HepG2 (cell line): Measurements from ENCODE around the gene ENTPD1. TPM values are rescaled to one million over a fixed set of nuclear protein-coding genes. Genes with fewer than 3 reads are reported as not detected.

ENCODE experiments used
- ATAC-seq: fragments of 200-7000 bp; cut with Tn5 transposase; 3 replicates; pipeline ENCODE4 v1.9.1; 2020; ENCODE audit warnings: mild to moderate bottlenecking, moderate library complexity
- BruUV-seq: library from RNA; stranded (reverse); fragments of 400-500 nt; replicated peaks from 2 replicates; lab custom pipeline; 2021; lab: Mats Ljungman, UMichigan
- CTCF ChIA-PET: fragments of 300-600 bp; formaldehyde crosslinking; extraction: SDS; loops from one replicate; lab custom pipeline; 2021; ENCODE audit warnings: low total read pairs, inconsistent platforms, low intra/inter-chr PET ratio; lab: Yijun Ruan, JAX
- POLR2A ChIA-PET: fragments of 350-600 bp; sonication (Branson Sonifier 250); formaldehyde crosslinking; loops from one replicate; lab custom pipeline; 2020; ENCODE audit warnings: antibody characterized with exemption, inconsistent platforms; lab: Yijun Ruan, JAX
- DNase-seq: peaks from one replicate; pipeline ENCODE4 v3.0.0-alpha.2; 2015; ENCODE audit warnings: low spot score
- FAIRE-seq: peaks from 3 replicates; lab custom pipeline; 2011; peaks lifted over from hg19 to GRCh38; lab: Jason Lieb, UNC
- H2AFZ ChIP-seq: one replicate; pipeline ENCODE4 v1.6.1; 2011; ENCODE audit warnings: low read length, inconsistent platforms
- H3K27ac ChIP-seq: fragments of 300-600 bp; 3 replicates; pipeline ENCODE4 v1.8.0; 2011; ENCODE audit warnings: mixed run types, mild to moderate bottlenecking, mixed read lengths, low read length, inconsistent platforms; ENCODE audit not compliant: insufficient read depth; ENCODE audit errors: extremely low read length
- H3K27me3 ChIP-seq, 2 experiments: fragments of 200-600 bp in 1 of 2; 2 replicates in 1 of 2; 3 replicates in 1 of 2; pipeline versions ENCODE4 v1.6.0 to v1.8.0; 2011; ENCODE audit warnings: low read length in 2 of 2, mild to moderate bottlenecking in 2 of 2, moderate library complexity in 2 of 2, inconsistent platforms in 1 of 2; ENCODE audit not compliant: insufficient read depth in 2 of 2, control insufficient read depth in 1 of 2
- H3K36me3 ChIP-seq, 2 experiments: fragments of 200-600 bp in 1 of 2; replicated peaks in 1 of 2; 2 replicates in 1 of 2; 3 replicates in 1 of 2; pipeline versions ENCODE4 v1.5.1 to v1.8.0; 2011; ENCODE audit warnings: low read length in 2 of 2, inconsistent platforms in 1 of 2; ENCODE audit not compliant: insufficient read depth in 2 of 2, control insufficient read depth in 1 of 2
- H3K4me1 ChIP-seq: 2 replicates; pipeline ENCODE4 v1.5.1; 2012; ENCODE audit warnings: low read length, inconsistent platforms; ENCODE audit not compliant: insufficient read depth
- H3K4me2 ChIP-seq: 2 replicates; pipeline ENCODE4 v1.6.0; 2011; ENCODE audit warnings: low read depth, low read length, inconsistent platforms
- H3K4me3 ChIP-seq, 3 experiments: fragments of 200-600 bp in 1 of 3; sonication (generic), shearing (Covaris generic) in 1 of 3; replicated peaks in 1 of 3; 2 replicates each; pipeline ENCODE4 v1.5.1; 2011 to 2016; ENCODE audit warnings: low read length in 3 of 3, inconsistent platforms in 2 of 3, low read depth in 2 of 3, mild to moderate bottlenecking in 2 of 3, control low read depth in 1 of 3, mixed read lengths in 1 of 3; ENCODE audit not compliant: insufficient read depth in 1 of 3
- H3K79me2 ChIP-seq: one replicate; pipeline ENCODE4 v1.6.1; 2011; ENCODE audit warnings: low read length, inconsistent platforms; ENCODE audit not compliant: insufficient read depth
- H3K9ac ChIP-seq: 2 replicates; pipeline ENCODE4 v1.6.0; 2011; ENCODE audit warnings: mild to moderate bottlenecking, low read depth, low read length, inconsistent platforms; ENCODE audit not compliant: insufficient read depth
- H3K9me3 ChIP-seq: 2 replicates; pipeline ENCODE4 v1.5.1; 2012; ENCODE audit warnings: mild to moderate bottlenecking, low read length
- H4K20me1 ChIP-seq: 2 replicates; pipeline ENCODE4 v1.6.0; 2011; ENCODE audit warnings: inconsistent platforms, mild to moderate bottlenecking, low read length, moderate library complexity; ENCODE audit not compliant: insufficient read depth
- HIVEP1 ChIP-seq: sonication (generic); formaldehyde crosslinking; IDR thresholded peaks from 2 replicates; pipeline ENCODE4 v1.4.0; 2020; ENCODE audit warnings: mild to moderate bottlenecking, missing genetic modification reagents
- MEF2D ChIP-seq: sonication (generic); formaldehyde crosslinking; IDR thresholded peaks from 2 replicates; pipeline ENCODE4 v1.5.1; 2020; ENCODE audit warnings: mild to moderate bottlenecking, missing genetic modification reagents
- PPARG ChIP-seq: conservative IDR thresholded peaks from 2 replicates; pipeline ENCODE4 v1.6.1; 2016; ENCODE audit warnings: missing biosample characterization, missing genetic modification reagents
- SAFB2 ChIP-seq: sonication (generic); formaldehyde crosslinking; IDR thresholded peaks from 2 replicates; pipeline ENCODE4 v1.5.1; 2020; ENCODE audit warnings: missing genetic modification reagents, low read depth, mild to moderate bottlenecking, borderline replicate concordance
- ZBTB20 ChIP-seq: sonication (generic); formaldehyde crosslinking; IDR thresholded peaks from 2 replicates; pipeline ENCODE4 v1.8.1; 2023; ENCODE audit warnings: missing genetic modification reagents, low read depth, mild to moderate bottlenecking, borderline replicate concordance
- ZNF589 ChIP-seq: sonication (generic); formaldehyde crosslinking; conservative IDR thresholded peaks from 2 replicates; pipeline ENCODE4 v1.8.0; 2022; ENCODE audit warnings: mild to moderate bottlenecking, moderate library complexity, missing genetic modification reagents
- ZNF614 ChIP-seq: IDR thresholded peaks from 2 replicates; pipeline ENCODE4 v1.6.1; 2018; ENCODE audit warnings: missing biosample characterization, missing genetic modification reagents, inconsistent platforms, borderline replicate concordance
- WGBS: methylation state at CpG from one replicate; pipeline ENCODE4 v1.1.6; 2017; ENCODE audit warnings: low lambda C conversion rate; 5-methylcytosine and 5-hydroxymethylcytosine counted together
- in situ Hi-C: cut with HindIII; loops from 2 replicates; pipeline ENCODE4 v1.10.0; 2017; ENCODE audit warnings: low pct_unique_long_range_greater_than_20kb; ENCODE audit not compliant: extremely low pct_ligation_motif_present
- intact Hi-C: fragments of 100-400 bp; cut with micrococcal nuclease; formaldehyde crosslinking; loops from one replicate; pipeline ENCODE4 v1.10.0; 2022; ENCODE audit not compliant: unreplicated experiment
- polyA plus RNA-seq, 8 experiments: library from polyadenylated mRNA; depleted of rRNA in 3 of 8; stranded (reverse) in 7 of 8; unstranded in 1 of 8; fragments of >200 nt; fragmentation: Illumina TruSeq in 4 of 8; extraction: Trizol in 4 of 8; gene quantifications; 2 replicates each; pipeline versions ENCODE4 v1.2.1 to v1.2.3, GENCODE V29; 2011 to 2016; ENCODE audit warnings: low read depth in 4 of 8, missing spikeins in 1 of 8, mixed read lengths in 1 of 8; ENCODE audit not compliant: insufficient read depth in 1 of 8
- total RNA-seq, 5 experiments: library from RNA; depleted of rRNA; stranded (reverse); fragments of >200 nt; fragmentation: Illumina TruSeq; extraction: Trizol; gene quantifications; 2 replicates each; pipeline ENCODE4 v1.2.3, GENCODE V29; 2016; ENCODE audit warnings: low read depth in 1 of 5
- TF ChIP-seq, protein P1 (sequence below), 2 experiments: sonication (generic) in 1 of 2; formaldehyde crosslinking in 1 of 2; IDR thresholded peaks; 2 replicates each; pipeline versions ENCODE4 v1.4.0 to v1.6.1; 2018 to 2020; ENCODE audit warnings: missing genetic modification reagents in 2 of 2, borderline replicate concordance in 1 of 2, low read depth in 1 of 2, mild to moderate bottlenecking in 1 of 2, missing biosample characterization in 1 of 2
- TF ChIP-seq, protein P2 (sequence below): sonication (generic); formaldehyde crosslinking; IDR thresholded peaks from 2 replicates; pipeline ENCODE4 v1.8.0; 2022; ENCODE audit warnings: mild to moderate bottlenecking, missing genetic modification reagents; ENCODE audit not compliant: insufficient replicate concordance
- TF ChIP-seq, protein P3 (sequence below): sonication (generic); formaldehyde crosslinking; IDR thresholded peaks from 2 replicates; pipeline ENCODE4 v1.4.0; 2020; ENCODE audit warnings: missing genetic modification reagents
- TF ChIP-seq, protein P4 (sequence below): sonication (generic); formaldehyde crosslinking; IDR thresholded peaks from 2 replicates; pipeline ENCODE4 v1.8.0; 2023; ENCODE audit warnings: mild to moderate bottlenecking, missing genetic modification reagents

Gene ENTPD1
- total and polyA plus RNA-seq, 2 of the 13 experiments (the other 11 are each of a cell fraction or from before 2014, with no cell fraction given), result 0.07 TPM

DNA sequence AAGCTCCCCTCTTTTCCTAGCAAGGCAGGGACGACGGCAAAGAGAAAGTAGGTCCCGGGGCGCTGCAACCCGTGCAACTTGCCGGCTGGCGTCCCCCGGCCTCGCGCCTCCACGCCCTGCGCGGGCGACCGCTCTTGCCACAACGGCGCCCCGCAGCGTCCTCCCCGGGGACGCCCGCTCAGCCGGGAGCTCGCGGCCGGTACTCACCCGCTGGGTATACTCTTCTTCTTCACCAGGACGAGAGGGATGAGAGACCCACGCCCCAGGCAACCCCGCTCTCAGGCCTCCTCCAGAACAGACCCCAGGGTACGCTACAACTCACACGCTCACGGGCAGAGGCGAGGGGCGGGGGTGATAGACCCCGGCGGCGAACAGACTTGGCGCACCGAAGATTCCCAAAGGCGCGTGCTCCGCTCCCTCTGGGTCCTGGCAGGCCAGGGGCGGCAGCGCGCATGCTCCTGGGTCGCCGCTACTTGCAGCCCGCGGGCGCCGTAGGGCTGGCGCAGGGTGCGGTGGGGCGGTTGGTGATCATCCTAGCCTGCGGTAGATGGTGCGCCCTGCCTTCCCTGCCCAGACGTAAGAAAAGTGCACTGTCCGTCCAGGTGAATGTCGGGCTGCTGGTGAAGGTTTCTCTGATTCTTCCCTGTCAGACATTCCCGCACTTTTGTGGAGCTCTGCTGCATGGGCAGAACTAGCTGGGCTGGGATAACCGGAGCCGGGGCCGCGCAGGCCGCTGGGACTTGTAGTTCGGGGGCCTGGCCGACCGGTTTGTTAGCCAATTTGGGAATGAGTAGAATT, 151.7 kb downstream of the ENTPD1 start, which contains the start of gene CC2D2B:
Gene CC2D2B (plus strand): TSS at position 520 of the 798 bp plus-strand sequence. CDS start 3,349 bp downstream, outside the sequence.
- Histone ChIP-seq H3K9me3 (no peaks in the 10 kb centered on the region), H3K4me2 (peak within 1 kb of the TSS; percentile 82), H3K27me3 (no peaks in the 10 kb centered on the region), H3K4me1 (peaks cover 34% of the 10 kb centered on the region), H2AFZ (peak within 1 kb of the TSS; percentile 92), H4K20me1 (no peaks in the 10 kb centered on the region), H3K79me2 (peaks cover 6% of the 10 kb centered on the region), H3K4me3 (peak within 1 kb of the TSS; percentile 48 to 77 (median 54)), H3K9ac (peak within 1 kb of the TSS; percentile 65), H3K36me3 (peaks cover 0 to 8% of the 10 kb centered on the region in 2 experiments; a peak in 1 of 5 replicates), H3K27ac (peak within 1 kb of the TSS; percentile 67)
- in situ Hi-C loops, result no loop called here
- CTCF ChIA-PET, result interaction anchor here (1.6 kb wide), 1 partner anchor 214 kb away, joined by 5 read pairs; the partner anchor contains the start of gene TCTN3
- POLR2A ChIA-PET, result interaction anchor here (1.7 to 2.0 kb wide), 2 partner anchors 42 to 222 kb away, joined by 8 to 11 read pairs; partner anchors contain the start of gene ZNF518A
- ATAC-seq (peak; percentile 97), FAIRE-seq (peak; percentile 47), DNase-seq (peak; percentile 66)
- TSS peak; percentile 47 for BruUV-seq
- intact Hi-C loops, result loop anchor here (5.0 kb wide), 1 partner anchor 535 kb away; no protein-coding TSS in a partner anchor
- 3% methylated on average over 20 of the region's 69 CpGs for WGBS
- TF ChIP-seq ZNF614 (CRISPR knock-in tag) (no peak; the same call in 1 of the 2 replicates), ZNF589 (CRISPR knock-in tag) (0 out of 2 replicates have a peak, but pooled peaks have one; percentile 48), ZBTB20 (CRISPR knock-in tag) (peak; percentile 74; the same call in 1 of the 2 replicates), SAFB2 (CRISPR knock-in tag) (peak; percentile 74), MEF2D (CRISPR knock-in tag) (peak; percentile 72; the same call in 1 of the 2 replicates), PPARG (CRISPR knock-in tag) (no peak), HIVEP1 (CRISPR knock-in tag) (peak; percentile 68; the same call in 1 of the 2 replicates)
- TF ChIP-seq, protein P1, sequence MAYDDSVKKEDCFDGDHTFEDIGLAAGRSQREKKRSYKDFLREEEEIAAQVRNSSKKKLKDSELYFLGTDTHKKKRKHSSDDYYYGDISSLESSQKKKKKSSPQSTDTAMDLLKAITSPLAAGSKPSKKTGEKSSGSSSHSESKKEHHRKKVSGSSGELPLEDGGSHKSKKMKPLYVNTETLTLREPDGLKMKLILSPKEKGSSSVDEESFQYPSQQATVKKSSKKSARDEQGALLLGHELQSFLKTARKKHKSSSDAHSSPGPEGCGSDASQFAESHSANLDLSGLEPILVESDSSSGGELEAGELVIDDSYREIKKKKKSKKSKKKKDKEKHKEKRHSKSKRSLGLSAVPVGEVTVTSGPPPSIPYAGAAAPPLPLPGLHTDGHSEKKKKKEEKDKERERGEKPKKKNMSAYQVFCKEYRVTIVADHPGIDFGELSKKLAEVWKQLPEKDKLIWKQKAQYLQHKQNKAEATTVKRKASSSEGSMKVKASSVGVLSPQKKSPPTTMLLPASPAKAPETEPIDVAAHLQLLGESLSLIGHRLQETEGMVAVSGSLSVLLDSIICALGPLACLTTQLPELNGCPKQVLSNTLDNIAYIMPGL (CRISPR knock-in tag; IDR thresholded peaks at IDR 0.05; ENCODE audit: borderline replicate concordance in 1 of 2, low read depth in 1 of 2), result peak; percentile 70 to 96; a peak in 3 of 4 replicates
- TF ChIP-seq, protein P2, sequence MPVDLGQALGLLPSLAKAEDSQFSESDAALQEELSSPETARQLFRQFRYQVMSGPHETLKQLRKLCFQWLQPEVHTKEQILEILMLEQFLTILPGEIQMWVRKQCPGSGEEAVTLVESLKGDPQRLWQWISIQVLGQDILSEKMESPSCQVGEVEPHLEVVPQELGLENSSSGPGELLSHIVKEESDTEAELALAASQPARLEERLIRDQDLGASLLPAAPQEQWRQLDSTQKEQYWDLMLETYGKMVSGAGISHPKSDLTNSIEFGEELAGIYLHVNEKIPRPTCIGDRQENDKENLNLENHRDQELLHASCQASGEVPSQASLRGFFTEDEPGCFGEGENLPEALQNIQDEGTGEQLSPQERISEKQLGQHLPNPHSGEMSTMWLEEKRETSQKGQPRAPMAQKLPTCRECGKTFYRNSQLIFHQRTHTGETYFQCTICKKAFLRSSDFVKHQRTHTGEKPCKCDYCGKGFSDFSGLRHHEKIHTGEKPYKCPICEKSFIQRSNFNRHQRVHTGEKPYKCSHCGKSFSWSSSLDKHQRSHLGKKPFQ (CRISPR knock-in tag), result peak; percentile 93
- TF ChIP-seq, protein P3, sequence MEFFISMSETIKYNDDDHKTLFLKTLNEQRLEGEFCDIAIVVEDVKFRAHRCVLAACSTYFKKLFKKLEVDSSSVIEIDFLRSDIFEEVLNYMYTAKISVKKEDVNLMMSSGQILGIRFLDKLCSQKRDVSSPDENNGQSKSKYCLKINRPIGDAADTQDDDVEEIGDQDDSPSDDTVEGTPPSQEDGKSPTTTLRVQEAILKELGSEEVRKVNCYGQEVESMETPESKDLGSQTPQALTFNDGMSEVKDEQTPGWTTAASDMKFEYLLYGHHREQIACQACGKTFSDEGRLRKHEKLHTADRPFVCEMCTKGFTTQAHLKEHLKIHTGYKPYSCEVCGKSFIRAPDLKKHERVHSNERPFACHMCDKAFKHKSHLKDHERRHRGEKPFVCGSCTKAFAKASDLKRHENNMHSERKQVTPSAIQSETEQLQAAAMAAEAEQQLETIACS (CRISPR knock-in tag), result peak; percentile 41; the same call in 1 of the 2 replicates
- TF ChIP-seq, protein P4, sequence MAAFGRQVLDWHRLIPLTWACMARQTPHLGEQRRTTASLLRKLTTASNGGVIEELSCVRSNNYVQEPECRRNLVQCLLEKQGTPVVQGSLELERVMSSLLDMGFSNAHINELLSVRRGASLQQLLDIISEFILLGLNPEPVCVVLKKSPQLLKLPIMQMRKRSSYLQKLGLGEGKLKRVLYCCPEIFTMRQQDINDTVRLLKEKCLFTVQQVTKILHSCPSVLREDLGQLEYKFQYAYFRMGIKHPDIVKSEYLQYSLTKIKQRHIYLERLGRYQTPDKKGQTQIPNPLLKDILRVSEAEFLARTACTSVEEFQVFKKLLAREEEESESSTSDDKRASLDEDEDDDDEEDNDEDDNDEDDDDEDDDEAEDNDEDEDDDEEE, result 0 out of 2 replicates have a peak, but pooled peaks have one; percentile 16
